CD4-positive, alpha-beta T cell treated with Interleukin-4 for 4 hours (primary cell): Measurements from ENCODE around the gene APBA2.

ENCODE experiments used
- DNase-seq: peaks from one replicate; pipeline ENCODE4 v3.0.0-alpha.2; 2020

Gene APBA2

GRCh38 chr15:29066310-29066709 is 180.5 kb downstream of the APBA2 start:
- no peak for DNase-seq

- DNase-seq: no peak
Observed at GRCh38 chr15:29066838-29067237, 181.1 kb downstream of the APBA2 start.

- no peak for DNase-seq
Observed at GRCh38 chr15:29067949-29068348, 182.2 kb downstream of the APBA2 start.

DNA sequence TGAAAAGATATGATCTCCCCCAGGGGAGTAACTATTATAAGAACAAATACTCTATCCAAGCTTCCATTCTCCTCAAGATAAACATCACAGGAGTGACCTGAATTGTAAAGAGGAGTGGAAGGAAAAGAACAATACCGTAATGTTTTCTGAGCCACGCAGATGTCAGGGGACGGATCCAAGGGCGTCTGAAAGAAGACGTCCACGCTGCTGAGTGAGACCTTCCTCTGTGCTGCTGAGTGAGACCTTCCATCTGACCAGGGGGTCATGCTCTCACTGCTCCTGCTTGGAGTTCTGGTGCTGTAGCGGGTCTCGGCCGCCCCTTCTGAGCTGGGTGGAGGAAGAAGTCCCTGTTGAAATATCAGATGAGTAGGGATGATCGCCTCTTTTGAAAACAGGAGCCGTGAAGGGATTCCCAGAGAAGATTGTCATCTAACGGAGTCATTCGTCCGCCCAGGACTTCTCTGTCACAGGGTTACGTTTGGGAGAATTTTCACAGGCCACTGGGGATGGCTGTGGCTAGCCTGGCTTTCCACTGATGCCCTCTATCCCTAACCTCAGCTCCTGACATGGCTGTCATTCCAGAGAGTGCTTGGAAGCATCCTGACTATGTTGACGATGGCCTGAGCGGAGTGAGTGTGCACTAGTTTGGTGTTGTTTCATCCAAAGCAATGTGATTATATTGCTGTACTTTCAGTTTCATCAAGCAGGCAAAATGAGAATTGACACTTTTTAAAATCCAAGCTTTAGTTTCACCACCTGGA is 184.9 kb downstream of the APBA2 start:
- no peak for DNase-seq

DNA sequence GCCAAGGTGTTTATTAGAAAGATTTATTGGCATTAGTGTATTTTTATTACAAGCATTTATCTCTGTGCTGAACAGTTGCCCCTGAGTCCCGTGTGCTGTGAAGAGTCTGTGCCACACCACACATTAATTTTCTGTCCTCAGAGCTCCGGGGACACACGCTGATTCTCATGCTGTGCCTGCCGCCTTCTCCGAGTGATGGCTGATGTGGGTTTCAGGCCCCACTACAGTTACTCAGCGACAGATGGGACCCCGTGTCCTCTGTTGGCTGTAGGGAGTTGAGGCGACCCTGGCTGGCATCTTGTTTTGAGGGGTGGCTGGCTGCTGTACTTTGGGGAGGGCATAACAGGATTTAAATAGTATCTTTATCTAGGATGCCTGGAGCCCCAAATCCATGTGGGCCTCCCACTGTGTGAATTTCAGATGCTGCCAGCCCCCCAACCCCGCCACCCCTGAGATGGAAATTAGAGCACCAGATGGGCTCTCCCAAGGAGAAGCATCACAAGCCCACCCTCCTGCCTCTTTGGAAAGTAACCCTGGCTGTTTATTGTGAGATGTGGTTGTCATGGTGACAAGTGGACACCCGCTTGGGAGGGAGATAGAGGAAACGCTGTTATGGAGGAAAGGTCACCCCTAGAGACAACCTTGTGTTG is 185.6 kb downstream of the APBA2 start:
- DNase-seq: no peak

GRCh38 chr15:29071882-29072273 is 186.1 kb downstream of the APBA2 start:
- no peak for DNase-seq

DNA sequence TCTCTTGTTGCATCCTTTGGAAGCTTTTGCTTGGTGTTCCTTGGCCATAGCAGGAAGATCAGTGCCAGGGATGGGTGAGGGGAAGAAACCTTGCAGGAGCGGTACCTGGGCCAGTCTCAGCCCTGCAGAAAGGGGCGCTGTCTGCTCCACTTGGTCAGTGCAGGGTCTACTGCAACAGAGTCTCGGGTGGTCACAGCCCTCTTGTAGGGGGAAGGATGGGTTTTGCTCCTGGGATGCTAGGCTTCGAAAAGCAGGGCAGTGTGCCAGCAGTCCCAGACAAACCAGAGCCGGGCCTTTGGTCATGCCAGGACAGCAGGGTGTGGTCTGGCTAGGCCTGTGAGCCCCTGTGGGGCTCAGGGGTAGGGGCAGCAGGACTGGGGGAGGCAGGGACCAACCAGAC is 186.7 kb downstream of the APBA2 start:
- DNase-seq: no peak

GRCh38 chr15:29074045-29074444 is 188.3 kb downstream of the APBA2 start:
- no peak for DNase-seq

GRCh38 chr15:29078541-29078940 is 192.8 kb downstream of the APBA2 start:
- DNase-seq: no peak

DNA sequence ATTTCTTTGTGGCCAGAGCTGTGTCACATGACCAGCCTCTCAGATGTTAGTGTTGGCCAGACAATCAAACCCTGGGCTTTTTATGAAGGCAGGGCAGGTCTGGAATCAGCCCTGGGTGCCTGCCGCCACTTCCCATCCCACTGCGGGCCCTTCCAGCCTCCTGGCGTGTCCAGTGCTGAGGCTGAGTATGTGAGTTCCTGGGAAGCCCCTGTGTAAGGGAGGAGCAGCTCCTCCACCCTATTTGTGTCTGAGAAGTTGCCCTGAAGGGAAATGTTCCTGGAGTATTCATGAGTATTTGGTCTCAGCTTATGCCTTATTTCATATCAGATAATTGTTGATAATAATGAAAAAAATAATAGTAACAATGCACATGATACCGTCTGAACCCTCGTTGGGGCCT is 193.7 kb downstream of the APBA2 start:
- DNase-seq: no peak

DNA sequence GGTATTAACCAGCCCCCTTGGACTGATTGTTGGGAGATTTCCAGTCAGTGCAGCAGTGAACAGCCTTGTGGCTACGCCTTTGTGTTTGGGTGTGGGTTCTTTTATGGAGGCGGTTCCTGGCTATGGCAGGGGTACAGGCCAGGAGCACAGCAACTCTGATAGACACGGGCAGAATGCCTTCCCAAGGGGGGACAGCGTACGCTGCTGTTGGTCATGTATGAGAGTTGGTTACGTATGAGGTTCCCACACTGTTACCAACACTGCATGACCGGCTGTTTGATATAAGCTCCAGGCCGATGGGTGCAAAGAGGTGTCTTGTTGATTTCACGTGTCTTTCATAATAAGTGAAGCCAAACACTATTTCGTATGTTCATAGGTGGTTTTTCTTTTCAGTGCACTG is 196.0 kb downstream of the APBA2 start:
- DNase-seq: no peak

- DNase-seq: no peak
Observed at GRCh38 chr15:29083161-29083560, 197.4 kb downstream of the APBA2 start.

- DNase-seq: no peak
Observed at GRCh38 chr15:29083858-29084257, 198.1 kb downstream of the APBA2 start.

DNA sequence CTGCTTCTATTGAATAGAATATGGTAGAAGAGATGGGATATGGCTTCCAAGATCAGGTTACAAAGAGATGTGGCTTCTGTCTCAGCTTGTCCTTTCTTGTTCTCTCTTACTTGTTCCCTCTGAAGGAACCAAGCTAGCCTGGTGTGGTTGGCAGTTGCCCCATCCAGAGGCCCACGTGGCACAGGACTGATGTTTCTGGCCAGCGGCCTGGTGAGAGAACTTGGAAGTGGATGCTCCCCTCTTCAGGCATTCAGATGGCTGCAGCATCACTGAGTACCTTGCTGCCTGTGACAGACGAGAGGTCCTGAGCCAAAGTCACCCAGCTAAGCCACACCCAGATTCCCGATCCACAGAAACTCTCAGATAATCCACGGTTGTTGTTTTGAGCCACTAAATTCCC is 200.2 kb downstream of the APBA2 start:
- no peak for DNase-seq

GRCh38 chr15:29086891-29087290 is 201.1 kb downstream of the APBA2 start:
- DNase-seq: no peak

DNA sequence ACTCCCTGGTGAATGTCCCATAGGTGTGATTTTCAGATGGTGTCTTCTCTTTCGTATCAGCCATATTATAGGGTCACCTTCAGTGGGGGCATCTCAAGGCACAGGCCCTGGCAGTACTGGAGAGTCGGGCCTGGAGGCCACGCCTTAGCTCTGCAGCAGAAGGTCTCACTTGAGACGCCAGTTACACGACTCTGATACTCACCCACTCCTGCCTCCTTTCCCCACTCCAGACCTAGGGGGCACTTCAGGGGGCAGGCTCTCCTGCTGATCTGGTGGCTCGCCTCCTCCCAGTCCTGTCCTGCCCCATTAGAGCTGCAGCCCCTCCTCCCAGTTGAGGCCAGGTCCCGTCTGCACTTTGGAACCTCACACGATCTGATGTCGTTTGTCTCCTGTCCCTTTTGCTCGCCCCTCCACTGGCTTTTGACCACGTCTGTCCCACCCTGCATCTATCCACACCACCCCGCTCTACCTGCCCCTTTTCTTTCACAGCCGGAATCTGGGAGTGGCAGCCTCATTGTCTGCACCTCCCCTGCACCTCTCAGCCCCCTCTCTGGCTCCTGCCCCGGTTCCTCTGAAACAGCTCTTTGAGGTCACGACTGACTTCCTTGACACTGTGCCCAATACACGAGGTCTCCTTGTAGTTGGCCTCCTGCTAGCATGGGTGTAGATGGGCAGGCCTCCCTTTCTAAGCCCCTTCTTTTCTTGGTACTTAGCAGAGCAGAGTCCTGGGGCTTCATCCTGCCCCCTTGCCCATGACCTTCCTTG is 201.9 kb downstream of the APBA2 start:
- DNase-seq: no peak

DNA sequence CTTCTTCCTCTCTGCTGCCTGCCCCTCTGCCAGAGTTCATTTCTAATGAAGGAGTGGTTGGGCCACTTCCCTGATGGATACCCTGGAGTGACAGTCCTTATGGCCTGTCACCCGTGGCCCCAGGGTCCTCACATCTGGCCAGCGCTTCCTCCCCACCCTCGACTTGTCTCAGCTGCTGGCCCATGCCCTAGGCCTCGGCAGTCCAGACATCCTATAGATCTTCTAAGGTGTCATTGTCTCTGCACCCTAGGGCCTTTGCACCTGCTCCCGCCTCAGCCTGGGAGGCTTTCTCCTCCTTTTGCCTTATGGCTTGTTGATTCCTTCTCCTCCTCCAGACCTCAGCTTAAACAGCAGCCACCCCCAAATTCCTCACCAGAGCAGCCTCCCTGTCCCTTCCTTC is 202.9 kb downstream of the APBA2 start:
- DNase-seq: no peak

- peak; percentile 44 for DNase-seq
Observed at GRCh38 chr15:29089731-29090616, 204.2 kb downstream of the APBA2 start.

DNA sequence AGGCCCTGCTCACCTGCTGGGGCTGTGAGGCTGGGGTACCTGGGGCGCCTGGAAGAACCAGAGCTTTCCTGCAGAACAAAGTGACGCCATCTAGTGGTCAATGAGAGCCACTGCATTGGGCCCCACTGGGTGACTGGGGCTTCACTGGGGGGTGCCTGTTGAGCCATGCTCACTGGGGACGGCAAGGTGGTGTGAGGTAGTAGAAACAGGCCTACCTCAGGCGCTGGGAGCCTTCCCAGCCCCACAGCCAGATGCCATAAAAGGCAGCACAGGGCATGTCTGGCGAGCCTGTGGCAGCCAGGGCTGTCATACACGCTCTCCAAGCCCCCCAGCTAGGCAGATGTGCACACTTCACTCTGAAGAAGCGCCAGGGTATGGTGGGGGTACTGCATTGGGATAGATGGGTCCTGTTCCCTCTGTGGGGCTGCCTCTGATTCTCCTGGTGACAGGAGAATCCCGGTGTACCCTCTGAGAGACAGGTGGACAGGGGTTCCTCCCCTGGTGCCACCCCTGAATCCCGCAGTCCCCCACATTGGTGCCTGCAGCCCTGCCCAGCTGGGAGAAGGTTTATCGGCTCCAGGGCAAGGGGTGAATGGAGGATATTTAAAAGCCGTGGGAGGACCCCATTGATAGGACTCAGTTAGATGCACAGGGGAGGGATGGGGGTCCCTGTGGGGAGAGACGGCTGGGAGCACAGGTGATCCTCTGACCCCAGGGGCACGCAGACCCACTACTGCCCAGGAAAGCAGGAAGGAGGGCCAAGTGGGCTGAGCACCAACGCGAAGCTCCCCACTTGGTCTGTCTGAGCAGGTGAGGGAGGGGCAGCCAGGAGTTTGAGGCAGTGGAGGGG is 205.1 kb downstream of the APBA2 start:
- DNase-seq: peak; percentile 41

DNA sequence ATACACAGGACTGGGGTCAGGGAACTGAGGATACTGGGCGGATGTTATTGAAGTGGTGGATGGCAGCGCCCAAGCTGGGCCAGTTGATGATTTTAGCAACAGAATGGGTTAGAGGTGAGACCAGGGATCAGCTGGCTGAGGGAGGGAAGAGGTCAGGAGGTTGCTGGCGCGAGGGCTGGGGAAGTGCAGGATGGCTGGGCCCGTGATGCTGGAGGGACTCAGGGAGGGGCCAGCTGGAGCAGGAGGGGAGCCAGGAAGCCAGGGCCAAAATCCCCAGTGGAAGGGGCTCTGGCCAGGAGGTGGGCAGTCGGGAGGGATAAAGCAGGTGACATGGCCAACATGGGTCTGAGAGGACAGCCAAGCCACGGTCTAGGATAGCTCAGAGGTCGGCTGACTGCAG is 205.9 kb downstream of the APBA2 start:
- no peak for DNase-seq

DNA sequence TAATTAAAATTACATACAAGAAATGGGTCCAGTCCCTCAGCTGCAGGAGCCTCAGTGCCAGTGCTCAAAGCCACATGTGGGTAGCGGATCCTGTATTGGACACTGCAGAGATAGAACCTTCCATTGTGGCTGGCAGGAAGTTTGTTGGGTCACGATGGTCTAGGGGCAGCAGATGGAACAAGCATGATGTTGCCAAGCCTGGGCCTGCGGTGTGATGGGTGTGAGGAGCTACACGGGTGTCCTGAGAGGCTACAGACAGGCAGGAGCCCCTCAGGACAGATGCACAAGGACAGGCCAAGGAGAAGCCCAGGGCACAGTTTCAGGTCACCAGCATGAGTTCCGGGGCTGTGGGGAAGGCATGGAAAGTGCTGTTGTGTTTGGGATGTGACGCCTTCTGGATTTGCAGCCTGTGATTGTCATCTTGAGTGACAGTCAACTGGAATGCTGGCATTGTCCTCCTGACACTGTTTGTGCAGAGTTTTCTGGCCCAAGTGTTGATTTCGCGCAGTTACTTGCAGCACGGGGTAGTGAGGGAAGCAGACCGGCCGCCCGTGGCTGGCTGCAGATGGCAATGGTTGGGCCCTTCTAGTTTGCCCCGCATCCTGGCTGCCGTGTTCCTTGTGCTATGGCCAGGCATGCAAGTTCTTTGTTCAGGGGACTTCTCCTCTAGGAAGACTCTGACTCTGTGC is 206.7 kb downstream of the APBA2 start:
- no peak for DNase-seq
